ENCODE results near the gene CELA2B. TPM values are rescaled to one million over a fixed set of nuclear protein-coding genes. Genes with fewer than 3 reads are reported as not detected.

Gene CELA2B
- total RNA-seq, 4 donors from 2014 or later: not detected

DNA sequence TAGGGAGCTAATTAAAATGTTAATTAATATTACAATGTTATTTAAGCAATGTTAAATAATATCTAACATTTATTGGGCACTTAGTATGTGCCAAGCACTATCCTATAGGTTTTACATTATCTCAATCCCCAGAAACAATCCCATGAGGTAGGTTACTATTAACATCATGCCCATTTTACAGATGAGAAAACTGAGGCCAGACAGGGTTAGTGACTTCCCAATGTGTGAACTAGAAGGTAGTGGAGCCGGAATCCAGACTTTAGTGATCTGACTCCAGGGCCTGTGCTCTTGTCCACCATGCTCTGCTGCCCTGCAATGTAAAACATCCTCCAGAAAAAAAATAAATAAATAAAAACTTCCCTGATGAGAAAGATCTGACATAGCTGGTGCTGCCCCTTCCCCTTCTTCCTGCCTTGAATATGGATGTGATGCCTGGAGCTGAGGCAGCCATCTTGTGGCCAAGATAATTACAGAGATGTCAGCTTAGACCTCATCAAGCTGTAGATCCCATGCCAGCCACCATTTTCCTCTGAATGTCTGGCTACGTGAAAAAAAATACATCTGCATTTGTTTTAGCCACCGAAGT, 26.9 kb upstream of the CELA2B start:
- TF ChIP-seq, protein P1, sequence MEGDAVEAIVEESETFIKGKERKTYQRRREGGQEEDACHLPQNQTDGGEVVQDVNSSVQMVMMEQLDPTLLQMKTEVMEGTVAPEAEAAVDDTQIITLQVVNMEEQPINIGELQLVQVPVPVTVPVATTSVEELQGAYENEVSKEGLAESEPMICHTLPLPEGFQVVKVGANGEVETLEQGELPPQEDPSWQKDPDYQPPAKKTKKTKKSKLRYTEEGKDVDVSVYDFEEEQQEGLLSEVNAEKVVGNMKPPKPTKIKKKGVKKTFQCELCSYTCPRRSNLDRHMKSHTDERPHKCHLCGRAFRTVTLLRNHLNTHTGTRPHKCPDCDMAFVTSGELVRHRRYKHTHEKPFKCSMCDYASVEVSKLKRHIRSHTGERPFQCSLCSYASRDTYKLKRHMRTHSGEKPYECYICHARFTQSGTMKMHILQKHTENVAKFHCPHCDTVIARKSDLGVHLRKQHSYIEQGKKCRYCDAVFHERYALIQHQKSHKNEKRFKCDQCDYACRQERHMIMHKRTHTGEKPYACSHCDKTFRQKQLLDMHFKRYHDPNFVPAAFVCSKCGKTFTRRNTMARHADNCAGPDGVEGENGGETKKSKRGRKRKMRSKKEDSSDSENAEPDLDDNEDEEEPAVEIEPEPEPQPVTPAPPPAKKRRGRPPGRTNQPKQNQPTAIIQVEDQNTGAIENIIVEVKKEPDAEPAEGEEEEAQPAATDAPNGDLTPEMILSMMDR (IDR thresholded peaks at IDR 0.05; ENCODE audit: low read depth): no peak

DNA sequence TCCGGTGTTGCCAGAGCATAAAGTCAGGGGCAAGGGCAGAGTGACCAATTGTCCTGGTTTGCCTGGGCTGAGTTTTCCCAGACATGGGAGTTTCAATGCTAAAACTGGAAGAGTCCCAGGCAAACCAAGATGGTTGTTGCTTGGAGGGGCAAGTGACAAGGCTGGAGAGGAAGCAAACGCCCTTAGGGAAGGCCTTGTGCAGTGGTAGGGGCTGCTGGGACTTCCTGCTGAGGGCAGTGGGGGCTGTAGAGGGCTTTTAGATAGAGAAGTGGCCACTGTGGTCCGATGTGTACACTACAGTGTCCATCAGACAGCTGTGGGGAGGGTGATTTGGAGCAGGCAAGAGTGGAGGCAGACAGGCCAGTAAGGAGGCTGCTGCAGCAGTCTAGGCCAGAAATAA, 26.3 kb upstream of the CELA2B start:
- TF ChIP-seq, protein P1 (IDR thresholded peaks at IDR 0.05; ENCODE audit: low read depth): no peak

DNA sequence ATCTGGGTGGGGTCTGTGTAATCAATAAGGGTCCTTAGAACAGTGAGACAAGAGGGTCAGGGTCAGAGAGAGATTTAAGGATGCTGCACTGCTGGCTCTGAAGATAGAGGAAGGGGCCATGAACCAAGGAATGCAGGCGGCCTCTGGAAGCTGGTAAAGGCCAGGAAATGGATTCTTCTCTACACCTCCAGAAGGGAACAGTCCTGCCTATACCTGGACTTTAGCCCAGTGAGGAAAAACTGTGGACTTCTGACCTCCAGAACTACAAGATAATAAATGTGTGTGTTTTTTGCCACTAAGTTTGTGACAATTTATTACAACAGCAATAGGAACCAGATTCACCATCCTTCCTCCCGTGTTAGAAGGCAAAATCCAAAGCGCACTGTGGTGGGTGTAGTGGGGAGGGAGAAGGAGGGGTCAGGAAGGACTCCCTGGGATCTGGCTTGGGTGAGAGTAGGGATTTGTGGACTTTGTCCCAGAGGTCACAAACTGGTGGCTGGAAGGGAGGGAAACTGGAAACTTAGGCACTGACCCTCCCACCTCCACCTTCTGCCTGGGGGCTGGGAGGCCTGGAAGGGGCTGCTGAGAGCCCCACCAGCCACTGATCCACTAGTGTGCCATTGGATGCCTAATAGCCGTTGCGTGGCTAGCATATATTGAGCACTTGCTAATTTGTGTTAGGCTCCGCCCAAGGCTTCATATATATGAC, 24.7 kb upstream of the CELA2B start:
- TF ChIP-seq, protein P1 (IDR thresholded peaks at IDR 0.05; ENCODE audit: low read depth): no peak

DNA sequence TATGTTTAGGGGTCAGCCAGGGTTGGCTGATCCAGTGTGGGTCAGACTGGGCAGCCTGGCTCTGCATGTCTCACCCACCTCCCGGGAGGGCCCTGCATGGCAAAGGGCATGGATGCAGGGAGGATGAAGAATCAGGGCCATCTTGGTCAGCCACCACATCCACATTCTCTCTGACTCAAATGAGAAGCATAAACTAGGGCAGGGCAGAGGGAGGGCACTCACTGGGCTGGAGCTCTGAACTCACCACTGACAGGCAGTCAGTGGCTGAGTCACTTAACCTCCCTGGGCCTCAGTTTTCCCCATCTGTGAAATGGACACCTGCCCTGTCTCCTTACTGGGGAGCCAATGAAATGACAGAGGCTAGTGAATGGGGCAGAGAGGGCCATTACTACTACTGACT, 23.7 kb upstream of the CELA2B start:
- TF ChIP-seq, protein P1 (IDR thresholded peaks at IDR 0.05; ENCODE audit: low read depth): no peak

DNA sequence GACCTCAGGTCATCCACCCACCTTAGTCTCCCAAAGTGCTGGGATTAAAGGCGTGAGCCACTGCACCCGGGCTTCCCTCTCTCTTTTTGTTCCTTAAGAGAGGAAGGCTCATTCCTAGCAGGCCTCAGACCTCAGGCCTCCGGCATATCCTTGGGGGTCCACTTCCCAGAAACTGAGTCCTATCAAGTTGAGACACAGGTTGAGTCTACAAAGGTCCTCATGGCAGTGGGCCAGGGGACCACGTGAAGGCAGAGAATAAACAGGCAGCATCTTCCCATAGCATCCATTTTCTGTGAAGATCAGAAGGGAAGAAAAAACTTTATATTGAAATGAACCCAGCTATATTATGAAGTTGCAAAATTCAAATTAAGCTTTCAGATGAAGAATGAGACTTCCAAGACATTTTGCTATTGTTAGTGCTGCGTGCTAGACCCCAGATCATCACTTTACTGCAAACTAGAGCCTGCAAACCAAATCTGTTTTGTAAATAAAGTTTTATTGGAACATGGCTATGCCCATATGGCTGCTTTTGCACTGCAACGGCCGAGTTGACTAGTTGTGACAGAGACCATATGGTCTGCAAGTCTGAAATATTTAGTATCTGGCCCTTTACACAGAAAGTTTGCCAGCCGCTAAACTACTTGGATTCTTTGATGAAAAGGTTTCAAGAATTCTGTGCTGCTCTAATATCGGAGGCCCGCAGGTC, 22.9 kb upstream of the CELA2B start:
- TF ChIP-seq, protein P1 (IDR thresholded peaks at IDR 0.05; ENCODE audit: low read depth): no peak

DNA sequence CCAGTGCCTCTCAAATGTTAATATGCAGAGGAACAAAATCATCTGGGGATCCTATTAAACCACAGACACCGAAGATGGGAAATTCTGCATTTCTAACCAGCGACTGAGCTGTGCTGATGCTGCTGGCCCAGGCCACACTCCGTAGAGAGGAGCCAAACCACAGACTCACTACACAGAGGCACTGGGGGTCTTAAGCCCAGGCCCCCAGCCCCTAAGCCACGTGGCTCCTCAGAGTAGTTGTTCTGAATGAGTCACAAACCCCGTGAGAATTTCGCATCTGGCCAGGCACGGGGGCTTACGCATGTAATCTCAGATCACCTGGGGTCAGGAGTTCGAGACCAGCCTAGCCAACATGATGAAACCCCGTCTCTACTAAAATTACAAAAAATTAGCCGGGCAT, 22.2 kb upstream of the CELA2B start:
- TF ChIP-seq, protein P1 (IDR thresholded peaks at IDR 0.05; ENCODE audit: low read depth): no peak

DNA sequence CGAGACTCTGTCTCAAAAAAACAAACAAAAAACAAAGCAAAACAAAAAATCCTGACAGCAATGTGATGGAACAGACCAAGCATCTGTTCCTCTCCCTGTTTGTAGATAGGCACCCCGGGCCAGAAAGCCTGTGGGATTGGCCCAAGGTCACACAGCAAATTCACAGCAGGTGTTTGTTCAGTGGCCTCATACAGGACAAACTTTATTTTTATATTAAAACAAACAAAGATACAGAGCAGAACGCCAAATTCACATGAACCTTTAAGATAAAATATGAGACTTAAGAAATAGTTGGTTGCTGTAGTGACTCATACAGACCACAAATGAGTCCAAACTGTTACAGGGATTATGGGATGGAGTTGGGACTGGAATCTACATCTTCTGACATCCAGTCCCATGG, 21.6 kb upstream of the CELA2B start:
- TF ChIP-seq, protein P1 (IDR thresholded peaks at IDR 0.05; ENCODE audit: low read depth): no peak
